COLO668 (cell line): ENCODE results near the gene SSR4.
A peak's percentile ranks its signal among the peaks of the same experiment; 100 is the strongest.

Experiments used
- DNase-seq: peaks from one replicate; lab custom pipeline; 2025; ENCODE audit not compliant: unreplicated experiment; lab: John Stamatoyannopoulos, UW

Gene SSR4

GRCh38 chrX:153828723-153829548 lies 34.5 kb downstream of the SSR4 start:
- DNase-seq = no peak

DNA sequence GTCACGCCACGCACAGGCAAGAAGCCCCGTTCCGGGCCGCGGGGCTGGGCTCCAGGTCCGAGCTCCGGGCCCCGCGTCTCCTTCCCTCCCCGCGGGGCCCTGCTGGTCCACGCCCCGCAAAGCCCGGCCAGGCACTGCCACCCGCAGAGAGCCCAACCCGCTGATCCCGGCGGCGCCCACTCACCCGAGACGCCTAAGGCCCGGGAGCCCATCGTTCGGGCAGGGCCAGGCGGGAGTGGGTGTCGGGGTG lies 35.0 kb downstream of the SSR4 start:
- DNase-seq = no peak

GRCh38 chrX:153829799-153830639 lies 35.6 kb downstream of the SSR4 start, which contains the start of gene PDZD4:
PDZD4 (minus strand) TSS chrX:153830544; CDS start chrX:153830298, 246 bp downstream.
- peak; percentile 42 for DNase-seq

GRCh38 chrX:153830640-153831428 lies 36.4 kb downstream of the SSR4 start:
- peak; percentile 42 for DNase-seq

DNA sequence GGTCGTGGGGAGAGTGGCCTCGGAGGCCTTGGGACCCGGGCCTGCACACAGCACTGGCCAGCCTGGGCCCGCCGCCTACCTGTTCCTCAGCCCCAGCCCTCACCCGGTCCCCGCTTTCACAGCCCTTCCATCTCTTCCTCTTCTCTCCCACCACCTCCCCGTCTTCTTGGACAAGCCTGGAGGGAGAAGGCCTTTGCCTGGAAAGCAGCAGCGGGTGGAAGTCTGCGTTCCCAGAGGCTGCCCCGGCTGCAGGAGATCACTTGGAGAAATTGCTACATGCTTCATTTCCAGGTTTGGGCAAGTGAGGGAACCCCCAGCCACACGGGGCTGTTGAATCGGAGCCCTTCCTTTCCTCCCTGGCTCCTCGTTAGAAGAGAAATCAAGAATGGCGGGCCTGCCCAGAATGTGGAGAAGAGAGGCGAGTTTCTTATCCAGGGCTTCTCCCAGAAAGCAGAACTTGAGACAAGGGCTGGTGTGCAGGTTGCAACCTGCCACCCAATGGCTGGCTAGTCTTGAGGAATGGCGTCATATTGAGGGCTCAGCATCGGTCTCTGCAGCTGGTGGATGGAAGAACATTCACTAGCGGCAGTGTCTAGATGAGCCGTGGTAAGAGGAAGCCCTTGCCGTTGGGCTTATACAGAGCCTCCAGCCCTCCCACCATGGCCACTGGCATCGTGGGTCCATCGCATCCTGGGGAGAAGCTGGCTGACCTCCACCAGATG lies 37.1 kb downstream of the SSR4 start:
- no peak for DNase-seq

- no peak for DNase-seq
Observed at GRCh38 chrX:153832728-153833127, 38.3 kb downstream of the SSR4 start.

- DNase-seq = no peak
Observed at GRCh38 chrX:153836921-153837320, 42.5 kb downstream of the SSR4 start.

DNA sequence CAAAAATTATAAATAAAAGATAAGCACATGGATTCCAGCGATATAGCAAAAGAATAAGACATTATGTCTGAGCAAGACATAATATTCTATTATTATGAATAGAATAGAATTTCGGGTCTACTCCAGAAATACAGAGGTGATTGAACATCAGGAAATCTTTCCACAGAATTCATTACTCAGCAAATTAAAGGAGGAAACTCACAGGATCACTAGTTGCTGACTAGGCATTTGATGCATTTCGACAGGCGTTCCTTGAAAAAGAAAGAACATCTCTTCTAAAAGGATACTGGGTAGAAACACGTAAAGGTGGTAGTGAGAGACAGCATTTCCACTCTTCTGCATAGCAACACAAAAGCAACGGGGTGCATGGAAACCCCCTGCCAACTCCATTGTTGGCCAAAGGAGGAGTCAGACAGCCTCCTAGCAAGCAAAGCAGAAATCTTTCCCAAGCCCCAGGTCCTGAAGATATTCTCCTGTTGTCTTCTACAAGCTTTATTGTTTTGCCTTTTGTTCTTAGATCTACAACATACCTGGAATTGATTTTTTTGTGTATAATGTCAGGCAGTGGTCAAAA lies 50.1 kb downstream of the SSR4 start:
- DNase-seq = no peak

DNA sequence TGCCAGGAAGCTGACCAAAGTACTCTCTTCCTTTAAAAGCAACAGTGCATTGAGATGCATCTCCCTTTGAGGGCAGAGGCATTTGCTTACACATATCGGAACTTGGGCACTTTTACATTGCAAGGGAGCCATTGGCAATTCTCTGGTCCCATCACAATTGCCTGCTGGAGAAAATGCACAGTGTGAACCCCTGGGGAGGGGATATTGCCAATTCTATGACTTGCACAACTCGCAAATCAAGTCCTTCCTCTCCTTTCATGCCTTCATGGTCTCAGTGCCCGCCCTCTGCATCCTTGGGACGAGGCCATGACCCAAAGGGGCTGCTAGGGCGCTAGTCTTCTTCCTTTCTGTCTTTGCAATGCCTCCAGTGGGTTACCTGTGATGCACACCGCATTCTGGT lies 50.7 kb downstream of the SSR4 start:
- DNase-seq = no peak

- DNase-seq = no peak
Observed at GRCh38 chrX:153845842-153846241, 51.4 kb downstream of the SSR4 start.
